Measurements from ENCODE around the gene DCTN2. TPM values are rescaled to one million over a fixed set of nuclear protein-coding genes. Genes with fewer than 3 reads are reported as not detected.

The DCTN2 gene
- total RNA-seq, 1 donor from 2014 or later: 104 TPM

GRCh38 chr12:57535764-57536596 is 11.0 kb downstream of the DCTN2 start:
- no peak for ATAC-seq
- no peak for DNase-seq (ENCODE audit: low spot score)
- intact Hi-C loops (cut with DNase I): no loop called here

GRCh38 chr12:57534991-57535543 is 11.9 kb downstream of the DCTN2 start:
- no peak for DNase-seq (ENCODE audit: low spot score)
- ATAC-seq: no peak
- intact Hi-C loops (cut with DNase I): no loop called here

- intact Hi-C loops (cut with DNase I): no loop called here
- DNase-seq (ENCODE audit: low spot score): no peak
- no peak for ATAC-seq
These were observed 12.7 kb downstream of the DCTN2 start for GRCh38 chr12:57534250-57534649.

GRCh38 chr12:57533108-57533507 is 13.9 kb downstream of the DCTN2 start:
- ATAC-seq (no peak), DNase-seq (ENCODE audit: low spot score) (no peak)
- intact Hi-C loops (cut with DNase I): no loop called here

- DNase-seq (ENCODE audit: low spot score) (no peak), ATAC-seq (no peak)
- intact Hi-C loops (cut with DNase I): no loop called here
These were observed 15.2 kb downstream of the DCTN2 start for GRCh38 chr12:57531836-57532235.

GRCh38 chr12:57530396-57531142 is 16.4 kb downstream of the DCTN2 start:
- intact Hi-C loops (cut with DNase I): no loop called here
- ATAC-seq: no peak
- no peak for DNase-seq (ENCODE audit: low spot score)

GRCh38 chr12:57529831-57530230 is 17.2 kb downstream of the DCTN2 start:
- no peak for ATAC-seq
- intact Hi-C loops (cut with DNase I): no loop called here

GRCh38 chr12:57528831-57529555 is 18.0 kb downstream of the DCTN2 start:
- intact Hi-C loops (cut with DNase I): no loop called here
- ATAC-seq (no peak), DNase-seq (ENCODE audit: low spot score) (no peak)

More at GRCh38 chr12:57529831-57530230, 17.2 kb downstream of the DCTN2 start:
- no peak for DNase-seq (ENCODE audit: low spot score)

GRCh38 chr12:57528176-57528575 is 18.8 kb downstream of the DCTN2 start:
- DNase-seq (ENCODE audit: low spot score): no peak
- no peak for ATAC-seq
- intact Hi-C loops (cut with DNase I): no loop called here

GRCh38 chr12:57527184-57527583 is 19.8 kb downstream of the DCTN2 start:
- ATAC-seq (no peak), DNase-seq (ENCODE audit: low spot score) (no peak)
- intact Hi-C loops (cut with DNase I): no loop called here

GRCh38 chr12:57526477-57527126 is 20.4 kb downstream of the DCTN2 start:
- DNase-seq (ENCODE audit: low spot score) (no peak), ATAC-seq (no peak)
- intact Hi-C loops (cut with DNase I): no loop called here

- intact Hi-C loops (cut with DNase I): no loop called here
- ATAC-seq (no peak), DNase-seq (ENCODE audit: low spot score) (no peak)
These were observed 21.2 kb downstream of the DCTN2 start for GRCh38 chr12:57525615-57526383.

- DNase-seq (ENCODE audit: low spot score) (no peak), ATAC-seq (no peak)
- intact Hi-C loops (cut with DNase I): no loop called here
These were observed 22.0 kb downstream of the DCTN2 start for GRCh38 chr12:57524814-57525614.

GRCh38 chr12:57523706-57524614 is 23.0 kb downstream of the DCTN2 start:
- intact Hi-C loops (cut with DNase I): no loop called here
- DNase-seq (ENCODE audit: low spot score) (no peak), ATAC-seq (no peak)

- DNase-seq (ENCODE audit: low spot score): peak; percentile 84
- intact Hi-C loops (cut with DNase I): no loop called here
- no peak for ATAC-seq
These were observed 23.9 kb downstream of the DCTN2 start for GRCh38 chr12:57522887-57523705.
